ENCODE data around the gene ZFHX3. TPM values are rescaled to one million over a fixed set of nuclear protein-coding genes. Genes with fewer than 3 reads are reported as not detected.

ZFHX3 gene
- total and polyA plus RNA-seq, 2 donors (not counting 1 experiment from before 2014, with no cell fraction given) = 0.54 to 6.6 TPM

DNA sequence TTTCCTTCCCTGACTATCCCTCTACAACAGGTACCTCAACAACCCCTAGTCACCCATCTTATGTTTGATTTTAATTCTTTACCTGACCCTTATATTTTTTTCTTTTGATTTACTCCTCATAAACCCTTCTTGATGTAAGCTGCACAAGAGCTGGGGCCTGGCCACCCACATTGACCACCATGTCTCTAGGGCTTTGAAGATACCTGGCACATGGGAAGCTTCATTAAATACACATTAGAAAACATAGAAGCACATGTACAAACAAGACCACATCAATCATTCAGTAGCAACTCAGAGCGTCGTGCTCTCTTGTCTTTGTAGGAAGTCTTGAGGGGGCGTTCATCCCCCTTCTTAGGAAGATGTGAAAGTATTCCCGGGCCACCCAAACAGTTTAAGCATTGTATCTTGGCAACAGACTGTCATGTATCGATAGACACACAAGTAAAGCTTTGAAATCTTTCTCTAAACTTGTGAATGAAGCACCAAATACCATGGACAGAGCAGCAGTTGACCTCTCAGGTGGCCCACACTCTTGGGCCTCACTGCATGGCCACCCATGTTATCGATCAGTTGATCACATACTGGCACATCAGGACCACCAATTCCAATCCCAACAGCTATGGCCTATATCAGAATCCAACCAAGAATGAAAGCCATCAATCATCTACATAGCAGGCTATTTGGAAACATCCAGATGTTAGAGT, 183.6 kb downstream of the ZFHX3 start:
- no peak overlapping the region for H3K27ac ChIP-seq (ENCODE audit: low read length in 2 of 2)
- H3K79me2 ChIP-seq (ENCODE audit: control insufficient read depth, insufficient read depth, low read length) = no peaks in the 10 kb centered on the region
- no peaks in the 10 kb centered on the region for H3K9me3 ChIP-seq (ENCODE audit: control extremely low read depth in 1 of 3, control insufficient read depth in 2 of 3, insufficient read depth in 1 of 3, low read length in 2 of 3)
- intact Hi-C loops (cut with micrococcal nuclease) = no loop called here
- H2AFZ ChIP-seq (ENCODE audit: insufficient read depth, low read depth, low read length, poor library complexity, severe bottlenecking) = no peak overlapping the region
- no peak for TF ChIP-seq EZH2 (IDR thresholded peaks at IDR 0.05; ENCODE audit: borderline replicate concordance, insufficient read depth, low read depth, low read length, poor library complexity, severe bottlenecking)
- TF ChIP-seq, protein P1, sequence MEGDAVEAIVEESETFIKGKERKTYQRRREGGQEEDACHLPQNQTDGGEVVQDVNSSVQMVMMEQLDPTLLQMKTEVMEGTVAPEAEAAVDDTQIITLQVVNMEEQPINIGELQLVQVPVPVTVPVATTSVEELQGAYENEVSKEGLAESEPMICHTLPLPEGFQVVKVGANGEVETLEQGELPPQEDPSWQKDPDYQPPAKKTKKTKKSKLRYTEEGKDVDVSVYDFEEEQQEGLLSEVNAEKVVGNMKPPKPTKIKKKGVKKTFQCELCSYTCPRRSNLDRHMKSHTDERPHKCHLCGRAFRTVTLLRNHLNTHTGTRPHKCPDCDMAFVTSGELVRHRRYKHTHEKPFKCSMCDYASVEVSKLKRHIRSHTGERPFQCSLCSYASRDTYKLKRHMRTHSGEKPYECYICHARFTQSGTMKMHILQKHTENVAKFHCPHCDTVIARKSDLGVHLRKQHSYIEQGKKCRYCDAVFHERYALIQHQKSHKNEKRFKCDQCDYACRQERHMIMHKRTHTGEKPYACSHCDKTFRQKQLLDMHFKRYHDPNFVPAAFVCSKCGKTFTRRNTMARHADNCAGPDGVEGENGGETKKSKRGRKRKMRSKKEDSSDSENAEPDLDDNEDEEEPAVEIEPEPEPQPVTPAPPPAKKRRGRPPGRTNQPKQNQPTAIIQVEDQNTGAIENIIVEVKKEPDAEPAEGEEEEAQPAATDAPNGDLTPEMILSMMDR (IDR thresholded peaks at IDR 0.05) = no peak
- Mint-ChIP-seq H3K9me3 (ENCODE audit: insufficient read depth) (no peaks in the 10 kb centered on the region), H3K27ac (no peak overlapping the region), H3K4me1 (no peaks in the 10 kb centered on the region), H3K27me3 (no peaks in the 10 kb centered on the region), H3K4me3 (no peak overlapping the region)
- H3K9ac ChIP-seq (ENCODE audit: low read length) = no peak overlapping the region
- no peaks in the 10 kb centered on the region for H3K27me3 ChIP-seq (replicated peaks in 1 of 4; ENCODE audit: control extremely low read depth in 1 of 4, control insufficient read depth in 3 of 4, insufficient read depth in 4 of 4, low read length in 3 of 4)
- no peak overlapping the region for H3K4me3 ChIP-seq (ENCODE audit: control extremely low read depth in 1 of 5, extremely low read depth in 1 of 5, insufficient read depth in 1 of 5, low read depth in 2 of 5, low read length in 4 of 5)
- ATAC-seq (ENCODE audit: low read depth) = no peak
- DNase-seq = no peak
- H3K4me2 ChIP-seq (replicated peaks; ENCODE audit: low read depth, low read length, poor library complexity, severe bottlenecking) = no peak overlapping the region
- no peaks in the 10 kb centered on the region for H3K36me3 ChIP-seq (replicated peaks in 1 of 2; ENCODE audit: control extremely low read depth in 1 of 2, control insufficient read depth in 1 of 2, extremely low read depth in 1 of 2, insufficient read depth in 2 of 2, low read length in 1 of 2)
- 90% methylated on average over 4 of the region's 6 CpGs for WGBS (ENCODE audit: insufficient coverage)
- CTCF ChIA-PET = no interaction called here
- POLR2A ChIA-PET = no interaction called here
- no peaks in the 10 kb centered on the region for H4K20me1 ChIP-seq (ENCODE audit: control insufficient read depth, insufficient read depth, low read length, poor library complexity, severe bottlenecking)
- H3K4me1 ChIP-seq (ENCODE audit: control insufficient read depth in 2 of 2, insufficient read depth in 2 of 2, low read length in 2 of 2) = no peaks in the 10 kb centered on the region

GRCh38 chr16:72862090-72862489, 185.8 kb downstream of the ZFHX3 start:
- CTCF ChIA-PET = no interaction called here
- no peaks in the 10 kb centered on the region for H3K27me3 Mint-ChIP-seq
- no peak for DNase-seq

More at GRCh38 chr16:72862090-72862489, 185.8 kb downstream of the ZFHX3 start:
- Histone ChIP-seq H3K9me3 (ENCODE audit: control extremely low read depth in 1 of 3, control insufficient read depth in 2 of 3, insufficient read depth in 1 of 3, low read length in 2 of 3) (no peaks in the 10 kb centered on the region), H3K4me1 (ENCODE audit: control insufficient read depth in 2 of 2, insufficient read depth in 2 of 2, low read length in 2 of 2) (no peaks in the 10 kb centered on the region), H4K20me1 (ENCODE audit: control insufficient read depth, insufficient read depth, low read length, poor library complexity, severe bottlenecking) (no peaks in the 10 kb centered on the region), H2AFZ (ENCODE audit: insufficient read depth, low read depth, low read length, poor library complexity, severe bottlenecking) (no peak overlapping the region), H3K9ac (ENCODE audit: low read length) (no peak overlapping the region), H3K27me3 (replicated peaks in 1 of 4; ENCODE audit: control extremely low read depth in 1 of 4, control insufficient read depth in 3 of 4, insufficient read depth in 4 of 4, low read length in 3 of 4) (no peaks in the 10 kb centered on the region), H3K79me2 (ENCODE audit: control insufficient read depth, insufficient read depth, low read length) (no peaks in the 10 kb centered on the region), H3K4me2 (replicated peaks; ENCODE audit: low read depth, low read length, poor library complexity, severe bottlenecking) (no peak overlapping the region), H3K27ac (ENCODE audit: low read length in 2 of 2) (no peak overlapping the region), H3K4me3 (ENCODE audit: control extremely low read depth in 1 of 5, extremely low read depth in 1 of 5, insufficient read depth in 1 of 5, low read depth in 2 of 5, low read length in 4 of 5) (no peak overlapping the region), H3K36me3 (replicated peaks in 1 of 2; ENCODE audit: control extremely low read depth in 1 of 2, control insufficient read depth in 1 of 2, extremely low read depth in 1 of 2, insufficient read depth in 2 of 2, low read length in 1 of 2) (no peaks in the 10 kb centered on the region)
- Mint-ChIP-seq H3K27ac (no peak overlapping the region), H3K4me1 (no peaks in the 10 kb centered on the region), H3K9me3 (ENCODE audit: insufficient read depth) (no peaks in the 10 kb centered on the region), H3K4me3 (no peak overlapping the region)
- no peak for ATAC-seq (ENCODE audit: low read depth)
- no peak for TF ChIP-seq EZH2 (IDR thresholded peaks at IDR 0.05; ENCODE audit: borderline replicate concordance, insufficient read depth, low read depth, low read length, poor library complexity, severe bottlenecking)
- TF ChIP-seq, protein P1 (IDR thresholded peaks at IDR 0.05) = no peak
- intact Hi-C loops (cut with micrococcal nuclease) = no loop called here
- POLR2A ChIA-PET = no interaction called here

All from B cell (primary cell).